ENCODE data around the gene ITCH.
"Not testable (repeated sequence)": the region's sequence is repeated elsewhere in the genome, so short reads cannot be mapped to it uniquely, and the experiment has no call there.

Gene ITCH

GRCh38 chr20:34514897-34515483 is 151.9 kb downstream of the ITCH start:
- DNase-seq: no peak

- peak; percentile 31 for DNase-seq
These were observed 152.6 kb downstream of the ITCH start for GRCh38 chr20:34515484-34516246.

- peak; percentile 89 for DNase-seq
These were observed 153.4 kb downstream of the ITCH start, which contains the start of gene DYNLRB1 for GRCh38 chr20:34516247-34517113. Gene DYNLRB1, plus strand, starts transcription at chr20:34516422. Its CDS starts 37 bp downstream, at chr20:34516459.

- DNase-seq: no peak
These were observed 154.0 kb downstream of the ITCH start for GRCh38 chr20:34517114-34517505.

- DNase-seq: not testable (repeated sequence)
These were observed 155.8 kb downstream of the ITCH start for GRCh38 chr20:34518863-34519262.

- DNase-seq: not testable (repeated sequence)
These were observed 156.8 kb downstream of the ITCH start for GRCh38 chr20:34519841-34520240.

GRCh38 chr20:34522969-34523871 is 160.1 kb downstream of the ITCH start:
- peak; percentile 37 for DNase-seq

DNA sequence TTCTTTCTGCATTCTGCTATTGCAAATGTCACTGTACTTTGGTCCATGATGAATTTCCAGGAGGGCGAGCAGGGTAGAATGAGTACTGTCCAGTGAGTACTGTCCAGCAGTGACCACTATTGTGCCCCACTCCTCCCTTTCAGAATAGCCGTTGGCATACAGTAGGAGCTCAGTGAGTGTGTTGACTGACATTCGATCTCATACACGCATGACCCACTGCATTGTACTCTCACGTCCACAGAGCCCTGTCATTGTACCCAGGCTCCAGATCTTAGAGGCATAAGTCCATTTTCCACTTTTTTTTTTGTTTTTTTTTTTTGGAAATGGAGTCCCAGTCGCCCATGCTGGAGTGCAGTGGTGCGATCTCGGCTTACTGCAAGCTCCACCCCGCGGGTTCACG is 161.4 kb downstream of the ITCH start:
- no peak for DNase-seq

- no peak for DNase-seq
These were observed 162.3 kb downstream of the ITCH start for GRCh38 chr20:34525342-34525708.

- no peak for DNase-seq
These were observed 162.8 kb downstream of the ITCH start for GRCh38 chr20:34525709-34526416.

- no peak for DNase-seq
These were observed 163.4 kb downstream of the ITCH start for GRCh38 chr20:34526466-34526865.

DNA sequence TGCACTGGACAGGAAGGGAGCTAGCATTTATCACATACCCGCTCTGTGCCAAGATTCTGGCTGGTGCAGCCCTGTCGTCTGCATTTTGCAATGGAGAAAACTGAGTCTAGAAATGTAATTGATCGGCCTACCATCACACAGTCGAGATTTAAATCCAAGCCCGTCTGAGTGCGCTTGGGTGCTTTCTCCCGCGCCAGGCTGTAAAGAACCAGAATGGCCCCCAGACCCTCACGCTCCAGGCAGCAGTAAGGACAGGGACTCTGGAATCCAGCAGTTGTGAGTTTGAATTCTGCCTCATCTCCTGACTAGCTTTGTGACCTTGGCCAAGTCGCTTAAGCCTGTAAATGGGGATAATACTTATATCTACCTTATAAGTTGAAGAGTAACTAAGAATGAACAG is 163.9 kb downstream of the ITCH start:
- no peak for DNase-seq

- no peak for DNase-seq
These were observed 165.8 kb downstream of the ITCH start for GRCh38 chr20:34528921-34529297.

GRCh38 chr20:34529742-34530141 is 166.7 kb downstream of the ITCH start:
- no peak for DNase-seq

DNA sequence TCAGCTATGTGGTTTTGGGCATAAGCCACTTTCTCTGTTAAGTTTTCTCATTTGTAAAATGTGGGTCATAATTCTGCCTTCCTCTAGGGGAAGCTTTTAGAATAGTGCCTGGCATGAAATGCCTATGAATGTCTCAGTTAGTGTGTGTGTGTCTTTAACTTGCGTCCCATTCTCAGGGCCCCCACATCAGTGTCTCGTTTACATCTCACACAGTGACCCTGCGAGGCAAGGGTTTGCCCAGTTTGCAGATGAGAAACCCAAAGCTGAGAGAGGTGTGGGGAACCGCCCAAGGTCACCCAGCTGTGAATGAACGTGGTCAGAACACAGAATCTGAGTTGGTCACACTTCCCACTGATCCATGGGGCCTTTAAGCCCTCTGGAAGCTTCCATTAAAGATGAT is 167.3 kb downstream of the ITCH start:
- no peak for DNase-seq

DNA sequence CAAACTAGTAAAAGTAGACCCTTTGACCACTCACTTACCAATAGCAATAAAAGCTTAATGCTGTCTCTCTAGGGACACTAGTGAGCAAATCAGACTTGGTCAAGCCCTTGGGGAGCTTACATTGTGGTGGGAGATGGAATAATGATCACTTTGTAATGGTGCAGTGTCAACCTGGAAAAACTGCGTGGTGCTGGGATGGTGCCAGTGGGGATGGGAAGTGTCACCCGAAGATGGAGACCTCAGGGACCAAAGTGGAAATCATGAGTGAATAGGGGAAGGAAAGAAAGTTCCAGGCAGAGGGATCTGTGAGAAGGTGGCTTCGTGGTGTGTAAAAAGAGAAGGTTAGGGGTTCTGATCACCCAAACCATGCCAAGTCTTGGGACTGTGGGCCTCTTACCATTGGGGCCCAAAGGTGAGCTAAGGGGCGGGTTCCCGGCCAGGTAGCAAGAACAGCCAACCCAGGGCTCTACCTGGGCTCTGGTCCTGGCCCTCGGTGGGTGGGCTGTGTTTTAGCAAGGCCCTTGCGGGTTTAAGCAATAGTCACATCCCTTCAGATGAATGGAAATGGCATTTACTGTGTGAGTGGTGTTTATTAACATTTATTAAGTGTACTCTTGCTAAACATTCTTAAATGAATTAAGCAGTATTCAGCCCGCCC is 168.7 kb downstream of the ITCH start:
- DNase-seq: no peak

DNA sequence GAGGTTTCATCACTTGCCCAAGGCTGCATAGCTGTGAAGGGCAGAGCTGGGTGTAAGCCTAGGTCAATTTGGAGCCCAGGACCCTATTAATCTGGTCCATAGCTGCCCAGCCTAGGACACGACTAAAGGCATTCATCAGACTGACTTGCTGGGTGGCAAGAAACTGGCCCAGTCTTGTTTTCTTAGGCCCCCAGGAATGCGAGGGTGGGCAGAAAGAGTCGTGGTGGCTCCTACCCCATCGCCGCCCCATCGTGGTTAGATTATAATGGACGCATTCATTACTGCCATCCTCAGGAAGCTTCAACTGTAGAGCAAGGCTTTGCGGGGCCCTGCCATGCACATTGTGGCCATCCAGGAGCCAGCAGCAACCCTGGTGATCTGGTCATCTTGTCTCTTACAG is 169.2 kb downstream of the ITCH start:
- no peak for DNase-seq

DNA sequence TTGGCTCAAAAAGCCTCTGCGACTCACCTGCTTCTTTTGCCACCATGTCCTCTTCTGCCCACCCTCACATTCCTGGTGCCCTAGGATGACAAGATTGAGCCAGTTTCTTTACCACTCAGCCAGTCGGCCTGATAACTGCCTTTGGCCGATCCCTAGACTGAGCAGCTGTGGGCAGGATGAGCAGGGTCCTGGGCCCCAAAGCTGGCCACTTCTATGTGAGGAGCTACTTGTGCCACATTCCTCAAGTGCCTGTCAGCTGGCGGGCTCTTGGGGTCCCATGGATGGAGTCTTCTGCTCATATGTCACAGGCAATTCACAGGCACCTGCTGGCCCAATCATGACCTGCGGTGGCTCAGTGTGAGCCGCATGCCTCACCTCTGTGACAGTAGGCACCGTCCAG is 169.7 kb downstream of the ITCH start:
- no peak for DNase-seq

- DNase-seq: no peak
These were observed 171.5 kb downstream of the ITCH start for GRCh38 chr20:34534391-34535165.

DNA sequence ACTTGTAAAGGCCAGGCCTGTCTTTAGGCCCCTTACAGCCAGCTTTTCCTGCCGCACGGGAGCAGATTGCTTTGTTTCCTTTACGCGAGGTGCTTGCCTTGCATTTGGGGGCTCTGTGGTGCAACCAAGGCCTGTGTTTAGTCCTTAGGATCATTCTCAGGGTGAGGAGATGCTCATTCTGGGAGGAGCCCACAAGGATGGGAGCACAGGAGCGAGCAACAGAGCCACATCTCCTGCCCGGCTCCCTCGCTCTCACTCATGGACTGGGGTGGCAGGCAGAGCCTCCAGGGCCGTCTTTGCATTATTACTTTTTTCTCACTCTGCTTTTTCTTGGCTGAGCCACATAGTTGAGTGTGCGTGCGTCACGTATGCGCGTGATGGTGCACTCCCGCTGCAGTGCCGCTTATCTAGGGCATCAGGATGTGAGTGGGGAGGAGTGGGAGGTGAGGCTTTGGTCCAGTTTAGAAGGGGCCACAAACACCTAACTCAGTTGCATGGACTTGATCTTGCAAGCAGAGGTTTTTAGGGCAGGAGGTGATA is 172.3 kb downstream of the ITCH start:
- DNase-seq: no peak
